Kidney epithelial cell (primary cell): ENCODE measurements around the gene CENPP. TPM values are rescaled to one million over a fixed set of nuclear protein-coding genes. Genes with fewer than 3 reads are reported as not detected.

Experiments used
- DNase-seq: peaks from one replicate; pipeline ENCODE4 v3.0.0-alpha.2; 2010; ENCODE audit warnings: low read depth
- H3K27me3 ChIP-seq: 2 replicates; pipeline ENCODE4 v1.6.0; 2011; ENCODE audit warnings: low read length; ENCODE audit not compliant: control insufficient read depth, insufficient read depth
- H3K36me3 ChIP-seq: 2 replicates; pipeline ENCODE4 v1.5.1; 2011; ENCODE audit warnings: low read length; ENCODE audit not compliant: control insufficient read depth, insufficient read depth
- H3K4me3 ChIP-seq: 2 replicates; pipeline ENCODE4 v1.5.1; 2011; ENCODE audit warnings: low read depth, mild to moderate bottlenecking, control low read depth, low read length
- total RNA-seq: library from RNA; depleted of rRNA; stranded (reverse); fragments of >200 nt; gene quantifications from 2 replicates; pipeline ENCODE4 v1.2.3, GENCODE V29; 2015
- TF ChIP-seq, protein P1 (sequence below): IDR thresholded peaks from 2 replicates; pipeline ENCODE4 v1.5.1; 2011; ENCODE audit warnings: mild to moderate bottlenecking, moderate library complexity, low read length, control low read depth, inconsistent platforms; ENCODE audit not compliant: insufficient read depth, poor library complexity, severe bottlenecking

The CENPP gene
- total RNA-seq, 1 donor from 2014 or later: 1.4 TPM

DNA sequence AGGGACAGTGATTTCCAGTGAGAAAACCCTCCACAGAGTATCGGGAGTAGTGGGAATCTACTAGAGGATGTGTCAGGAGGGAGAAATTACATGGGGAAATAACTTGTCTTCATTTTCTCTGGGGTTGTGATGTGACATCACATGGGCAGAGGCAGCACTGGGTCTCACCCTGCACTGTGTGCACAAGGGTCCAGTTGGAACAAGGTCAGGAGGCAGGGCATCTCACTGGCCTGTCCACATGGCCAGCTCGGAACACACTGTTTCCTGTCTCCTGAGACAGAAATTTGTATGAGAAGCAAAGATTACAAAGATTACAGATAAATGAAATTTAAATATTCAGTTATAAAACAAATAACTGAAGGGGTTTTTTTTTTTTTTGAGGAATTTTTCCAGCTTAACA lies 272.6 kb downstream of the CENPP start:
- TF ChIP-seq, protein P1, sequence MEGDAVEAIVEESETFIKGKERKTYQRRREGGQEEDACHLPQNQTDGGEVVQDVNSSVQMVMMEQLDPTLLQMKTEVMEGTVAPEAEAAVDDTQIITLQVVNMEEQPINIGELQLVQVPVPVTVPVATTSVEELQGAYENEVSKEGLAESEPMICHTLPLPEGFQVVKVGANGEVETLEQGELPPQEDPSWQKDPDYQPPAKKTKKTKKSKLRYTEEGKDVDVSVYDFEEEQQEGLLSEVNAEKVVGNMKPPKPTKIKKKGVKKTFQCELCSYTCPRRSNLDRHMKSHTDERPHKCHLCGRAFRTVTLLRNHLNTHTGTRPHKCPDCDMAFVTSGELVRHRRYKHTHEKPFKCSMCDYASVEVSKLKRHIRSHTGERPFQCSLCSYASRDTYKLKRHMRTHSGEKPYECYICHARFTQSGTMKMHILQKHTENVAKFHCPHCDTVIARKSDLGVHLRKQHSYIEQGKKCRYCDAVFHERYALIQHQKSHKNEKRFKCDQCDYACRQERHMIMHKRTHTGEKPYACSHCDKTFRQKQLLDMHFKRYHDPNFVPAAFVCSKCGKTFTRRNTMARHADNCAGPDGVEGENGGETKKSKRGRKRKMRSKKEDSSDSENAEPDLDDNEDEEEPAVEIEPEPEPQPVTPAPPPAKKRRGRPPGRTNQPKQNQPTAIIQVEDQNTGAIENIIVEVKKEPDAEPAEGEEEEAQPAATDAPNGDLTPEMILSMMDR: no peak
- Histone ChIP-seq H3K27me3 (no peaks in the 10 kb centered on the region), H3K4me3 (no peak overlapping the region), H3K36me3 (no peaks in the 10 kb centered on the region)
- no peak for DNase-seq

DNA sequence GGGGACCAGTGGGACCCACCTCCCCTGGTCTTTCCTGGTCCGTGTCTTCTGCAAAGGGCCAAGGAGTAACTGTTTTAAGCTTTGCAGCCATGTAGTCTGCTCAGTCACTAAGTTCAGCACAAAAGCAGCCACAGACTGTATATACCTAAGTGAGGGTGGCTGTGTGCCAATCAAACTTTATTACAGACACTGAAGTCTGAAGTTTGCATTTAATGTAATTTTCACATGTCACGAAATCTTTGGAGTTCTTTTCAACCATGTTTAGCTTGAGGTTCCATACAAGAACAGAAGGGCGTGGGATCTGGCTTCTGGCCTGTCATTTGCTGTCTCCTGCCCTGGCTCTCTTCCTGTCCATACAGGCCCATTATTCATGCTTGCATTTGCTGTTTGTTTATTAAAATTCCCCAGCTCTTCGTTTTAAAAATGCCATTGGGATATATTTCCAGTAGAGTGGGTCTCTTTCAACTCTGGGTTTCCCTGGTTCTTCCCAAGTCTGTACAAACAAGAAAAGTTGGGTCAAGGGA lies 274.2 kb downstream of the CENPP start:
- H3K27me3 ChIP-seq: no peaks in the 10 kb centered on the region
- DNase-seq: no peak
- no peak overlapping the region for H3K4me3 ChIP-seq
- TF ChIP-seq, protein P1: no peak
- no peaks in the 10 kb centered on the region for H3K36me3 ChIP-seq

DNA sequence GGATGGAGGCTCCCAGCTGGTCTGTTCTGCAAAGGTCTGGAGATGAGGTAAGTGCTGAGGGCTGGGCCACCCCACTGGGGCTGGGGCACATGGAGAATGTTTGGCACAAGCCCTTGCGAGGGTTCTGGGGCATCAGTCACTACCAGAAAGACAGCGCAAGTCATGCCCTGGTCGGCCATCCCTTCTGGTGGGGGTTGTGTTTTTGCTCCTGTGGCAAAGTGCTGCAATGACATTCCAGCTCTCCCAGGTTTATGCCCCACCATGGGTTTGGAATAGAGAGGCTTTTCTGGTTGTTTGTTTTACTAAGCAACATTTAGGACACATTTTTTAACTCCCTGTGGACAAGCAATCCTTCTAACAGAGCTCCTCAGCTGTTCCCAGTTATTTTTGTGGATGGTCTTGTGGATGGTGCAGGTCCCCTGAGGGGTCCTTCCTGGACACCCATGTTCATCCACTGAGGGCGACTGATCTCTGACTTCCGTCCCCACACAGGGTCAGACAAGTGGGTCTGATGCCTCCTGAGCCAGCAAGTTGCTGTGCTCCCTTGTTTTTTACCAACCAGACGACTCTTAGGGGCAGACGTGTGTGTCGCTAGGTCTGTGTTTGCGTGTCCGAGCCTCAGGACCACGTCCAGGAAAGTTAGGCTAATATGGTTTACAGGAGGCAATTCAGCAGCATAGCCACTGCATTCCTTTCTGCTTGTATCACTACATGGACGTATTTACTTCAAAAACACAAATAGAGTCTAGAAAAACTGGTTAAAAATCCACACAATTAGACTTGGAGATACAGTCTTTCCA lies 274.9 kb downstream of the CENPP start:
- H3K4me3 ChIP-seq: no peak overlapping the region
- TF ChIP-seq, protein P1: no peak
- H3K36me3 ChIP-seq: no peaks in the 10 kb centered on the region
- no peak for DNase-seq
- no peaks in the 10 kb centered on the region for H3K27me3 ChIP-seq

DNA sequence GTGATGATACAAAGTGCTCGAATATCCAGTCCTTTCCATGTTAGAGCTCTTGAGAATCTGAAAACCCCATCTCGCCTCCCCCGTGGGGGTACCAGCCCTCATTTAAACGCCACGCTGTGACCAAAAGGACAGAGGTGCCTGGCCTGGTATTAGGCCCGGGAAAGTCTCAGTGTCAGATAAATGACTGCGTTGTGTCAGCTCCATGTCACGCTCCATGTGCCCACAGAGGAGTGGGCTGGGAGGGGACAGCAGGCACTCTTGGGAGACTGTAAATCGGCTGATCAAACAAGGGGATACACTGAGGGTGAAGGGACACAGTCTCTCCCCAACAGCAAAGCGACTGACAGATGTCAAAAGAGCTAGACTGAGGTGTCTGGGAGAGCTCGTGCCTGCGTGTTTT lies 275.7 kb downstream of the CENPP start:
- no peak for DNase-seq
- H3K27me3 ChIP-seq: no peaks in the 10 kb centered on the region
- no peak overlapping the region for H3K4me3 ChIP-seq

DNA sequence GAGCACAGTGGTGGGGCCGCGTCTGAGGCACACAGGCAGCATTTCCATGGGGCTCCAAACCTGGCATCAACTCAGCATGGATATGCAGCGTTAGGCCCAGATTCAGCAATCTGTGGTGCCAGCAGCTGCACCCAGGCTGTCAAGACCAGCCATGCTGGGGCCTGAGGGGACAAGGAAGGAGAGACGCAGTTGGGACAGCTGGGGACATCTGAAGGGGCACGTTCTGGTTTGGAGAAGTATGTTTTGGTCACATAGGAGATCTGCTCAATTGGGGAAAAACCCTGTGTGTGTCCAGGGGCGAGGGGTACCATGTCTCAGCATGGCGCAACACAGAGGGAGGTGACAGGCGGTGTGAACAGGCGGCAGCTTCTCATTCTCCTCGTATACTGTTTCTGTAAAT lies 276.7 kb downstream of the CENPP start:
- Histone ChIP-seq H3K27me3 (no peaks in the 10 kb centered on the region), H3K4me3 (no peak overlapping the region), H3K36me3 (no peaks in the 10 kb centered on the region)
- DNase-seq: no peak
- TF ChIP-seq, protein P1: no peak

More for the DNA sequence above, 275.7 kb downstream of the CENPP start:
- TF ChIP-seq, protein P1: no peak
- no peaks in the 10 kb centered on the region for H3K36me3 ChIP-seq
